GM12891 (cell line): Measurements from ENCODE around the gene HSPA4. TPM values are rescaled to one million over a fixed set of nuclear protein-coding genes. Genes with fewer than 3 reads are reported as not detected.
"Not testable (repeated sequence)": the region's sequence is repeated elsewhere in the genome, so short reads cannot be mapped to it uniquely, and the experiment has no call there.

Source experiments
- DNase-seq: peaks from one replicate; pipeline ENCODE4 v3.0.0; 2011; ENCODE audit warnings: low spot score; ENCODE audit not compliant: insufficient read length
- FAIRE-seq: peaks from 2 replicates; lab custom pipeline; 2011; peaks lifted over from hg19 to GRCh38; lab: Jason Lieb, UNC
- PAX5 ChIP-seq: IDR thresholded peaks from 2 replicates; pipeline ENCODE4 v1.6.1; 2011; ENCODE audit warnings: low read length, moderate library complexity, mild to moderate bottlenecking; ENCODE audit not compliant: insufficient read depth, severe bottlenecking
- POLR2A ChIP-seq: IDR thresholded peaks from 2 replicates; pipeline ENCODE4 v1.6.1; 2011; ENCODE audit warnings: low read depth, low read length, control low read depth
- POLR2AphosphoS5 ChIP-seq: IDR thresholded peaks from 2 replicates; pipeline ENCODE4 v1.6.1; 2011; ENCODE audit warnings: low read depth, low read length, control low read depth
- POU2F2 ChIP-seq: IDR thresholded peaks from 2 replicates; pipeline ENCODE4 v1.6.1; 2011; ENCODE audit warnings: low read depth, mild to moderate bottlenecking, control low read depth, low read length, moderate library complexity
- SPI1 ChIP-seq: IDR thresholded peaks from 2 replicates; pipeline ENCODE4 v1.6.1; 2011; ENCODE audit warnings: low read depth, low read length, control low read depth
- TAF1 ChIP-seq: IDR thresholded peaks from 2 replicates; pipeline ENCODE4 v1.6.1; 2011; ENCODE audit warnings: low read depth, low read length, control low read depth
- polyA plus RNA-seq: library from polyadenylated mRNA; unstranded; fragments of >200 nt; gene quantifications from one replicate; pipeline ENCODE4 v1.2.1, GENCODE V29; 2012; ENCODE audit warnings: low read depth, missing spikeins, inconsistent platforms; ENCODE audit not compliant: missing spikeins

The HSPA4 gene
- 85.3 TPM for polyA plus RNA-seq

- FAIRE-seq, result peak; percentile 95
- DNase-seq, result peak; percentile 93
- peak; percentile 92 for TF ChIP-seq POLR2AphosphoS5
- peak; percentile 94 for TF ChIP-seq TAF1
- TF ChIP-seq POU2F2, result peak; percentile 53
- peak; percentile 98 for TF ChIP-seq POLR2A
- peak; percentile 34; the same call in 1 of the 2 replicates for TF ChIP-seq SPI1
- TF ChIP-seq PAX5, result peak; percentile 54
Observed at GRCh38 chr5:133051542-133052316, at the start of gene HSPA4. TSS of gene HSPA4 (plus strand) at chr5:133052013. CDS start at chr5:133052251, 238 bp downstream.

DNA sequence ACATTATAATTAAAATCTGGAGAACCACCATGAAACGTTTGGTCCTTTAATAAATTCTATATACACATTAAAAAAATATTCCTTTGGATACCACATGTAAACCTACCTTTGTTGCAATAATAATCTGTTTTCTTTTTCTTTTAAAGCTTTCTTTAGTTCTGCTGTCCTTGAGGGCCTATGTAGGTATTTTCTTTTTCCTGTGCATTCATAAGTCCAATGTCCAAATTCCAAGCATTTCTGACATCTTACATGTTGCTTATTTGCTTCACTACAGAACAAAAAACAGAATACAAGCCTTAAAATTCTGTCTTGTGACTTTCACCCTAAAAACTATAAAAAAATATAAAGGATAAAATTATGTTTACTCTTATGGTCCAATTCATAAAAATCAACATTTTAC lies 45.2 kb upstream of the HSPA4 start:
- DNase-seq, result no peak
- no peak for FAIRE-seq
- no peak for TF ChIP-seq TAF1
- TF ChIP-seq POLR2AphosphoS5, result no peak
- TF ChIP-seq SPI1, result no peak
- TF ChIP-seq POU2F2, result no peak
- TF ChIP-seq PAX5, result no peak
- no peak for TF ChIP-seq POLR2A

GRCh38 chr5:133008455-133008854 lies 43.4 kb upstream of the HSPA4 start:
- FAIRE-seq, DNase-seq: not testable (repeated sequence)

DNA sequence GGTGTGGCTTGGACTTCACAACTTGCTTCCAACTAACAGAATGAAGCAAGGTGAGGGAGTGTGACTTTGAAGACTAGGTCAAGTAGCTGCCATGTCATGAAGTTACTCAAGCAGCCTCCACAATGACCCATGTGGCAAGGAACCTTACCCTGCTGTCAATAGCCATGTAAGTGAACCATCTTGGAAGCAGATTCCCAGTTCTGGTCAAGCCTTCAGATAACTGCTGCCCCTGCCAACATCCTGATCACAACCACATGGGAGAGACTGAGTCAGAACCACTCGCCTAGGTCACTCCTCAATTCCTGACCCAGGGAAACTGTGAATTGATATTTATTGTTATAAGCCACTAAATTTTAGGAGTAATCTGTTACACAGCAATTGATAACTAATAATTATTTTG lies 36.3 kb upstream of the HSPA4 start:
- TF ChIP-seq TAF1 (no peak), POU2F2 (no peak), POLR2A (no peak), POLR2AphosphoS5 (no peak), SPI1 (no peak), PAX5 (no peak)
- no peak for FAIRE-seq

DNA sequence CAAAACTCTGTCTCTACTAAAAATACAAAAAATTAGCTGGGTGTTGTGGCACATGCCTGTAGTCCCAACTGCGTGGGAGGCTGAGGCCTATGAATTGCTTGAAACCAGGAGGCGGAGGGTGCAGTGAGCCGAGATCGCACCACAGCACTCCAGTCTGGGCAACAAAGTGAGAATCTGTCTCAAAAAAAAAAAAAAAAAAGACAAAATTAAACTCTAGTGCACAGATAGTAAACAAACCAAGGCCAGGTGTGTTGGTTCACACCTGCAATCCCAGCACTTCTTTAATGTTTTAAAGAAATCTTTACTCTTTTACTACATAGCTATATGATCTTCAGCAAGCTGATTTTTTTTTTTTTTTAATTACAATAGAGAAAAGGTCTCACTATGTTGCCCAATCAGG lies 33.8 kb upstream of the HSPA4 start:
- FAIRE-seq (no peak), DNase-seq (no peak)
- TF ChIP-seq POLR2AphosphoS5, result no peak
- TF ChIP-seq POU2F2, result no peak
- no peak for TF ChIP-seq POLR2A
- no peak for TF ChIP-seq PAX5
- TF ChIP-seq TAF1, result no peak
- no peak for TF ChIP-seq SPI1

More for the DNA sequence above, 36.3 kb upstream of the HSPA4 start:
- no peak for DNase-seq

DNA sequence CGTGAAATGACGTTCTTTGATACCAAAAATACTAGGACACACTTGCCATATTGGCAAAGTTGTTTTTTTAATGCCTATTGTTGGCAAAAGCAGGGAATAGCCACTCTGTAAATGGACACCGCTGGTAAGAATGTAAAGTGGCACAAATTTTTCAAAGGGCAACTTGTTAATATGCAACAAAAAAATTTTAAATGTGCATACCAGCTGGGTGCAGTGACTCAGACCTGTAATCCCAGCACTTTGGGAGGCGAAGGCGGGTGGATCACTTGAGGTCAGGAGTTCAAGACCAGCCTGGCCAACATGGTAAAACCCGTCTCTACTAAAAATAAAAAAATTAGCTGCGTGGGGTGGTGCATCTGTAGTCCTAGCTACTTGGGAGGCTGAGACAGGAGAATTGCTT lies 32.3 kb upstream of the HSPA4 start:
- FAIRE-seq, DNase-seq: not testable (repeated sequence)

- DNase-seq (peak; percentile 78), FAIRE-seq (peak; percentile 80)
- TF ChIP-seq TAF1, result peak; percentile 87
- TF ChIP-seq PAX5, result no peak
- TF ChIP-seq POU2F2, result peak; percentile 78
- TF ChIP-seq POLR2AphosphoS5, result peak; percentile 53
- TF ChIP-seq POLR2A, result peak; percentile 94
- peak; percentile 49 for TF ChIP-seq SPI1
Observed at GRCh38 chr5:133025804-133026663, 25.8 kb upstream of the HSPA4 start, which contains the start of gene ZCCHC10. TSS of gene ZCCHC10 (minus strand) at chr5:133026549. CDS start at chr5:133026537, 12 bp downstream.

DNA sequence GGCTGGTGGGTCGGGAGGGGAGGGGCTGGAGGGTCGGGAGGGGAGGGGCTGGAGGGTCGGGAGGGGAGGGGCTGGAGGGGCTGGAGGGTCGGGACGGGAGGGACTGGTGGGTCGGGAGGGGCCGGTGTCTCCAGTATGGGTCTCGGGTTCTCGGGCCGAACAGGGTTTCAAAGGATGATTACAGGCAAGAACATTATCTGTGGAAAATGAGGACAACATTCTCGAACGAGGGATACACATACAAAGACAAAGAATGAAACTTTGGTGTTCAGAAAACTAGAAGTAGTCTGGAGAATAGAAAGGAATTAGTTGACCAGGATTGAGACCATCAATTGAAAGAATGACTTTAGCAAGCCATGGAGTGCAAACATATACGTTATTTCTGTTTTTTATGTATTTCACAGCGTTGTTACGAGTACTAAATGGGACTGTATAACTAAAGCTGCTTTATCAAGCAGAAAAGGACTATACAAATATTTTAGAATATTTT lies 25.1 kb upstream of the HSPA4 start:
- TF ChIP-seq SPI1 (no peak), POU2F2 (no peak), POLR2AphosphoS5 (no peak), PAX5 (no peak), POLR2A (no peak), TAF1 (no peak)
- no peak for DNase-seq
- FAIRE-seq, result no peak

DNA sequence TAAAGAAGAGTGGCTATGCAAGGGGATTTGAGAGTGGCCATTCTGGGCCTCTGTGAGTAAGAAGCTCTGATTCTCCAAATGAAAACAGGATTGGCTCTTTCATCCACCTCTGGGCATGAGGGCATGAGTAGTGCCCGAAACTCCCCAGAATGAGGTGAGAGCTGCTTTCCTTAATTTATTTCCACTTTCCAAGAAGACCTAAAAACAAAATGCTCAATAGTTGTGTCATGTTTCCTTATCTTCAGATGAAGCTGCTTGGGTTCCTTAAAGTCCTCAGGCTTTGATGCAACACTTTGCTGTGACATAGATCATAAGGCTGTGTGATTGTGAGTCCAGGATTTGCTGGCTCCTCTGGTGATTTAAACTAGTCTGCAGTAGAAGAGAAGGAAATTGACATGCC lies 22.4 kb upstream of the HSPA4 start:
- no peak for DNase-seq
- TF ChIP-seq SPI1 (no peak), TAF1 (no peak), POLR2A (no peak), PAX5 (no peak), POLR2AphosphoS5 (no peak), POU2F2 (no peak)
- FAIRE-seq, result no peak
